22Rv1 (cell line): ENCODE measurements around the gene ADGRD1.
A peak's percentile ranks its signal among the peaks of the same experiment; 100 is the strongest.

Experiments
- H3K27ac ChIP-seq: fragments of 450-650 bp; 2 replicates; pipeline ENCODE4 v1.5.1; 2017
- CTCF ChIP-seq: fragments of 450-650 bp; IDR thresholded peaks from 2 replicates; pipeline ENCODE4 v1.5.1; 2017; ENCODE audit warnings: mild to moderate bottlenecking
- ZFX ChIP-seq: fragments of 450-650 bp; IDR thresholded peaks from 2 replicates; pipeline ENCODE4 v1.6.1; 2017; ENCODE audit warnings: antibody characterized with exemption, borderline replicate concordance

The ADGRD1 gene

GRCh38 chr12:131113568-131114270 lies 160.0 kb downstream of the ADGRD1 start:
- H3K27ac ChIP-seq = no peak overlapping the region
- TF ChIP-seq ZFX (no peak), CTCF (no peak)

- no peak for TF ChIP-seq ZFX
- TF ChIP-seq CTCF = no peak
- no peak overlapping the region for H3K27ac ChIP-seq
Observed at GRCh38 chr12:131114271-131114670, 160.6 kb downstream of the ADGRD1 start.

- no peak overlapping the region for H3K27ac ChIP-seq
- TF ChIP-seq ZFX = no peak
- no peak for TF ChIP-seq CTCF
Observed at GRCh38 chr12:131114942-131115584, 161.4 kb downstream of the ADGRD1 start.

- TF ChIP-seq CTCF (no peak), ZFX (no peak)
- H3K27ac ChIP-seq = no peak overlapping the region
Observed at GRCh38 chr12:131115766-131116467, 162.2 kb downstream of the ADGRD1 start.

GRCh38 chr12:131116468-131117117 lies 162.9 kb downstream of the ADGRD1 start:
- TF ChIP-seq CTCF = peak; percentile 40
- no peak for TF ChIP-seq ZFX

GRCh38 chr12:131117438-131118245 lies 163.9 kb downstream of the ADGRD1 start:
- TF ChIP-seq CTCF (no peak), ZFX (no peak)

More at GRCh38 chr12:131116468-131117117, 162.9 kb downstream of the ADGRD1 start:
- no peak overlapping the region for H3K27ac ChIP-seq

More at GRCh38 chr12:131117438-131118245, 163.9 kb downstream of the ADGRD1 start:
- H3K27ac ChIP-seq = no peak overlapping the region
